Ovary (tissue), 3 donors: Measurements from ENCODE around the gene ZNF274.

Experiments used
- CTCF ChIP-seq, 3 donors: fragments of 450-650 bp in 2 of 3; fragments of 200-600 bp in 1 of 3; IDR thresholded peaks; one replicate each; pipeline versions ENCODE4 v1.5.1 to v1.8.0; 2016 to 2022; ENCODE audit warnings: antibody characterized with exemption in 3 of 3, mild to moderate bottlenecking in 1 of 3
- EP300 ChIP-seq: sonication (generic); formaldehyde crosslinking; IDR thresholded peaks from one replicate; pipeline ENCODE4 v1.6.1; 2017; ENCODE audit warnings: antibody characterized with exemption
- POLR2A ChIP-seq: fragments of 450-650 bp; IDR thresholded peaks from one replicate; pipeline ENCODE4 v1.6.1; 2017; ENCODE audit warnings: antibody characterized with exemption, mild to moderate bottlenecking, moderate library complexity
- donor health status: DM: no; HTN: no; CAD: no.

GRCh38 chr19:58153386-58153785, 29.5 kb upstream of the ZNF274 start:
- no peak for TF ChIP-seq EP300
- TF ChIP-seq CTCF (IDR thresholded peaks at IDR 0.05), result no peak
- TF ChIP-seq POLR2A, result no peak
